DND-41 (cell line): ENCODE measurements around the gene OR52K2.

Source experiments
- ATAC-seq: fragments of 200-7000 bp; cut with Tn5 transposase; 3 replicates; pipeline ENCODE4 v1.9.1; 2021; ENCODE audit warnings: low read depth; ENCODE audit not compliant: insufficient read depth
- DNase-seq: peaks from one replicate; pipeline ENCODE4 v3.0.0-alpha.2; 2020
- H2AFZ ChIP-seq: 2 replicates; pipeline ENCODE4 v1.6.0; 2012; ENCODE audit warnings: low read depth, low read length
- H3K27ac ChIP-seq: 2 replicates; pipeline ENCODE4 v1.5.1; 2012; ENCODE audit warnings: low read length, inconsistent platforms
- H3K27me3 ChIP-seq: fragments of 200-600 bp; sonication (generic); 2 replicates; pipeline ENCODE4 v1.6.0; 2012; ENCODE audit warnings: low read length, mild to moderate bottlenecking, inconsistent platforms; ENCODE audit not compliant: insufficient read depth, poor library complexity
- H3K36me3 ChIP-seq: 2 replicates; pipeline ENCODE4 v1.5.1; 2012; ENCODE audit warnings: low read length, inconsistent platforms; ENCODE audit not compliant: insufficient read depth
- H3K4me1 ChIP-seq: 2 replicates; pipeline ENCODE4 v1.5.1; 2012; ENCODE audit warnings: mild to moderate bottlenecking, low read length; ENCODE audit not compliant: insufficient read depth
- H3K4me2 ChIP-seq: 2 replicates; pipeline ENCODE4 v1.6.0; 2012; ENCODE audit warnings: mild to moderate bottlenecking, moderate library complexity, low read length, inconsistent platforms; ENCODE audit not compliant: insufficient read depth
- H3K4me3 ChIP-seq, 2 experiments: fragments of 200-600 bp in 1 of 2; shearing (Covaris generic) in 1 of 2; 2 replicates each; pipeline ENCODE4 v1.5.1; 2012 to 2016; ENCODE audit warnings: inconsistent platforms in 2 of 2, low read length in 2 of 2, mild to moderate bottlenecking in 2 of 2, low read depth in 1 of 2, moderate library complexity in 1 of 2
- H3K79me2 ChIP-seq: 2 replicates; pipeline ENCODE4 v1.6.0; 2012; ENCODE audit warnings: low read length, inconsistent platforms; ENCODE audit not compliant: insufficient read depth
- H3K9ac ChIP-seq: 2 replicates; pipeline ENCODE4 v1.6.0; 2012; ENCODE audit warnings: low read depth, mild to moderate bottlenecking, inconsistent platforms, low read length, moderate library complexity
- H3K9me3 ChIP-seq: 2 replicates; pipeline ENCODE4 v1.5.1; 2012; ENCODE audit warnings: low read length, moderate library complexity, mild to moderate bottlenecking, inconsistent platforms; ENCODE audit not compliant: insufficient read depth, severe bottlenecking
- H4K20me1 ChIP-seq: 2 replicates; pipeline ENCODE4 v1.6.0; 2012; ENCODE audit warnings: low read length; ENCODE audit not compliant: insufficient read depth
- CTCF ChIP-seq: IDR thresholded peaks from 2 replicates; pipeline ENCODE4 v1.5.1; 2012; ENCODE audit warnings: borderline replicate concordance, low read length, moderate library complexity, mild to moderate bottlenecking; ENCODE audit not compliant: poor library complexity, severe bottlenecking; ENCODE audit errors: extremely low read depth
- EZH2 ChIP-seq: IDR thresholded peaks from 3 replicates; pipeline ENCODE4 v1.6.1; 2012; ENCODE audit warnings: borderline replicate concordance, low read depth, mild to moderate bottlenecking, moderate library complexity, low read length, inconsistent platforms; ENCODE audit not compliant: severe bottlenecking

Gene OR52K2

DNA sequence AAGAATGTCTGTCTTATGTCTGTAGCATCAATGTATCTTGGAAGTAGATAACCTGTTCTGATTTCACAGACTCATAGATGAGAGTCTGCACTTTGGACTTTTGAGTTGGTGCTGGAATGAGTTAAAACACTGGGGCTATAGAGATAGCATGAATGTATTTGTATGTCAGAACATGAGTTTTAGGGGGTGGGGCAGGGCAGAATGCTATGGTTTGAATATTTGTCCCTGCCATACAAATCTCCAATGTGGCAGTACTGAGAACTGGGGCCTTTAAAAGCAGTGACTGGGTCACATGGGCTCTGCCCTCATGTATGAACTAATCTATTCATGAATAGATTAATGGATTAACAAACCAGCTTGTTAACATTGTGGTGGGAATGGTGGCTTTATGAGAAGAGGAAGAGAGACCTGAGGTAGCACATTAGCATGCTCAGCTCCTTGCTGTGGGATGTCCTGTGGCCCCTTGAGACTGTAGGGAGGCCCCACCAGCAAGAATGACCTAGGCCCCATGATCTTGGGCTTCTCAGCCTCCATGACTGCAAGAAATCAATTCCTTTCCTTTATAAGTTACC is 17.9 kb downstream of the OR52K2 start:
- no peaks in the 10 kb centered on the region for H3K4me1 ChIP-seq
- H3K4me2 ChIP-seq, result no peak overlapping the region
- H3K27ac ChIP-seq, result no peak overlapping the region
- H3K4me3 ChIP-seq, result no peak overlapping the region
- H3K9me3 ChIP-seq, result no peaks in the 10 kb centered on the region
- no peak for DNase-seq
- peaks cover 11% of the 10 kb centered on the region for H3K27me3 ChIP-seq
- no peaks in the 10 kb centered on the region for H3K36me3 ChIP-seq
- TF ChIP-seq CTCF (no peak), EZH2 (no peak)
- no peak for ATAC-seq
- no peak overlapping the region for H3K9ac ChIP-seq
- no peaks in the 10 kb centered on the region for H4K20me1 ChIP-seq
- no peak overlapping the region for H2AFZ ChIP-seq
- no peaks in the 10 kb centered on the region for H3K79me2 ChIP-seq

DNA sequence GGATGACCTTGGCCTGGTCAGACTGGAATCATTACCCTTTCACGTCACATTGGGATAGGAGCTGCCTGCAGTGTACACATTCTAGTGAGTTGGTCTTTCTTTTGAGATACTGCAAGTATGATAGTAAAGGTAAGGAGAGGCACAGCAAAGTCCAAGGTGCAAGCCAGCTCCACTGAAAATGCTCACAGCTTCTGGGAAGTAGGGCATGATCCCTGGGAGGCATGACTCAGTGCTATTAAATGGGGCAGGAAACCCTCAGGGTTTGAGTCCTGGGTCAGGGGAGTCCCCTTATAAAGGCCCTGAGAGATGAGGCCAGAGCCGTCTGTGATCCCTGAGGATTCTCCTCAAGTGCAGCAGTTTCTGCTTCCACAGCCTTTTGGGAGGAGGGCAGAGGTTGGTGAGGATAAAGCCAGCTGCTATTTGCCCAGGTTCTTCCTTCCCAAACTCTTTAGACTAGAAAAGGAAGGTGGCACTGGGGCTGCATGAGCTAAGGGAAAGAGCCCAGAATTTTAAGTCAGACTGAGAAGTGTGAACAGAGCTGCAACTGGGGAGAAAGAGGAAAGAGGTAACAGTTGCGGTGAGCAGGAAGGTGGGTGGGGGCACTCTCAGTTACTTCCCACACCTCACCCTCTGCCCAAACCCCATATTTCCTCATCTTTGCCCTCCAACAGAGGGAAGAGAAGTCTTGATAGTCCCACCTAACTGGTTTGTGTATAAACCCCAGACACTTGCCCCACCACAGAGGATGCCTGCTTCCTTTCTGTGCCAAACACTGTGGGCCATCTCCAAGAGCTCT is 18.9 kb downstream of the OR52K2 start:
- TF ChIP-seq CTCF (no peak), EZH2 (no peak)
- H3K36me3 ChIP-seq, result no peaks in the 10 kb centered on the region
- no peak overlapping the region for H2AFZ ChIP-seq
- no peak overlapping the region for H3K9ac ChIP-seq
- H3K4me2 ChIP-seq, result no peak overlapping the region
- ATAC-seq, result no peak
- no peaks in the 10 kb centered on the region for H3K4me1 ChIP-seq
- peaks cover 11% of the 10 kb centered on the region for H3K27me3 ChIP-seq
- H3K4me3 ChIP-seq, result no peak overlapping the region
- no peaks in the 10 kb centered on the region for H4K20me1 ChIP-seq
- no peaks in the 10 kb centered on the region for H3K9me3 ChIP-seq
- no peak overlapping the region for H3K27ac ChIP-seq
- no peak for DNase-seq
- no peaks in the 10 kb centered on the region for H3K79me2 ChIP-seq

GRCh38 chr11:4479644-4480043 is 30.5 kb downstream of the OR52K2 start:
- H3K4me2 ChIP-seq, result no peak overlapping the region
- H3K4me1 ChIP-seq, result no peaks in the 10 kb centered on the region
- H3K9me3 ChIP-seq, result no peaks in the 10 kb centered on the region
- H3K9ac ChIP-seq, result no peak overlapping the region
- no peaks in the 10 kb centered on the region for H3K79me2 ChIP-seq
- no peak overlapping the region for H2AFZ ChIP-seq
- H3K27ac ChIP-seq, result no peak overlapping the region
- ATAC-seq (no peak), DNase-seq (no peak)
- H3K27me3 ChIP-seq, result peaks cover 36% of the 10 kb centered on the region
- no peak overlapping the region for H3K4me3 ChIP-seq
- no peaks in the 10 kb centered on the region for H4K20me1 ChIP-seq
- H3K36me3 ChIP-seq, result no peaks in the 10 kb centered on the region
- no peak for TF ChIP-seq CTCF
- no peak for TF ChIP-seq EZH2
